WTC11 (cell line): ENCODE measurements around the gene LIMS2.

Experiments used
- CTCF ChIP-seq: fragments of 200-600 bp; IDR thresholded peaks from 2 replicates; pipeline ENCODE4 v1.8.0; 2022; ENCODE audit warnings: antibody characterized with exemption
- FOXP4 ChIP-seq: sonication (generic); formaldehyde crosslinking; IDR thresholded peaks from 2 replicates; pipeline ENCODE4 v1.8.0; 2022; ENCODE audit warnings: mild to moderate bottlenecking, missing genetic modification reagents
- RELA ChIP-seq: sonication (generic); formaldehyde crosslinking; IDR thresholded peaks from 2 replicates; pipeline ENCODE4 v1.8.1; 2022; ENCODE audit warnings: missing genetic modification reagents, mild to moderate bottlenecking, borderline replicate concordance
- SP1 ChIP-seq: sonication (generic); formaldehyde crosslinking; conservative IDR thresholded peaks from 2 replicates; pipeline ENCODE4 v1.8.1; 2022; ENCODE audit warnings: missing genetic modification reagents
- TCF7 ChIP-seq: sonication (generic); formaldehyde crosslinking; IDR thresholded peaks from 2 replicates; pipeline ENCODE4 v1.8.0; 2022; ENCODE audit warnings: mild to moderate bottlenecking, low read depth, missing genetic modification reagents, moderate library complexity
- USF1 ChIP-seq: sonication (generic); formaldehyde crosslinking; IDR thresholded peaks from 2 replicates; pipeline ENCODE4 v1.8.0; 2022; ENCODE audit warnings: mild to moderate bottlenecking, missing genetic modification reagents
- ZNF416 ChIP-seq: fragments of 250-450 bp; sonication (Bioruptor Pico); IDR thresholded peaks from 2 replicates; pipeline ENCODE4 v1.9.0; 2021; ENCODE audit warnings: mild to moderate bottlenecking, inconsistent platforms

GRCh38 chr2:127609031-127609751 lies 66.1 kb downstream of the LIMS2 start:
- TF ChIP-seq CTCF (no peak), FOXP4 (no peak), RELA (no peak), ZNF416 (CRISPR knock-in tag) (no peak), SP1 (CRISPR knock-in tag) (no peak), USF1 (CRISPR knock-in tag) (no peak), TCF7 (no peak)
